Activated T-helper 2 cell treated with anti-CD3 and anti-CD28 coated beads, Interferon-gamma antibody, Interleukin-2, Interleukin-4, amounts not matched to agents 10 μg/mL and 5 μg/mL and 100 μg/mL, durations not matched to agents 14 hours and 24 hours and 36 hours (primary cell): Measurements from ENCODE around the gene DTD1. TPM values are rescaled to one million over a fixed set of nuclear protein-coding genes. Genes with fewer than 3 reads are reported as not detected.

ENCODE experiments used
- DNase-seq: peaks from one replicate; pipeline ENCODE4 v3.0.0; 2021; ENCODE audit warnings: low spot score
- H3K27ac Mint-ChIP-seq: one replicate; pipeline ENCODE4 v1.8.0; 2021; ENCODE audit warnings: mixed read lengths
- H3K27me3 Mint-ChIP-seq: one replicate; pipeline ENCODE4 v1.8.0; 2021; ENCODE audit warnings: low read depth, mixed read lengths
- H3K36me3 Mint-ChIP-seq: one replicate; pipeline ENCODE4 v1.8.0; 2021; ENCODE audit warnings: low read depth, mixed read lengths
- H3K4me1 Mint-ChIP-seq: one replicate; pipeline ENCODE4 v1.8.0; 2021; ENCODE audit warnings: low read depth, mixed read lengths
- H3K4me3 Mint-ChIP-seq: one replicate; pipeline ENCODE4 v1.8.0; 2021; ENCODE audit warnings: low read depth, mild to moderate bottlenecking, moderate library complexity, mixed read lengths
- H3K9me3 Mint-ChIP-seq: one replicate; pipeline ENCODE4 v1.8.0; 2021; ENCODE audit warnings: mixed read lengths
- intact Hi-C: fragments of 100-400 bp; cut with micrococcal nuclease; formaldehyde crosslinking; loops from one replicate; pipeline ENCODE4 v1.15.1; 2023
- total RNA-seq: library from RNA; stranded (reverse); gene quantifications from 2 replicates; pipeline ENCODE4 v1.2.3, GENCODE V29; 2022

Gene DTD1
- total RNA-seq, 1 donor from 2014 or later = 50.3 TPM

DNA sequence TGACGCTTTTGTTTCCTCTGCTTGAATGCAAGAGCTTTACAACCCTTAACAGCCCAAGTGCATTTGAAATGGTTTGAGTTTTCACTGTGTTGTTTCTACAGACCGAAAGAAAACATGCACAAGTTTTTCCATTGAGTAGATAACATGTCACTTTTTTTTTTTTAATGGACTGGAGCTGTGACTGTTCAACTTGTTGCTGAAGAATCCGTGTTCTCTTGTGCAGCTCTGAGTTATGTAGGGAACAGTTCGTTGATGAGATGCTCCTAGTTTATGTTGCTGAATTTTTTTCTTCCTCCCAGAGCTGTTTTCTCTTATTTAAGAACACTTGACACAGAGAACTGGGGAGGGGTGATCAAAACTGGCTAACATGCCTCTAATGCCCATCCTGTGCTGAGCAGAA, 89.3 kb downstream of the DTD1 start:
- H3K27ac Mint-ChIP-seq = no peak overlapping the region
- no peaks in the 10 kb centered on the region for H3K27me3 Mint-ChIP-seq
- peaks cover 3% of the 10 kb centered on the region for H3K4me1 Mint-ChIP-seq
- no peaks in the 10 kb centered on the region for H3K36me3 Mint-ChIP-seq
- intact Hi-C loops = no loop called here
- no peak overlapping the region for H3K4me3 Mint-ChIP-seq
- H3K9me3 Mint-ChIP-seq = no peaks in the 10 kb centered on the region
- no peak for DNase-seq

- no peak for DNase-seq
- Mint-ChIP-seq H3K27ac (no peak overlapping the region), H3K36me3 (no peaks in the 10 kb centered on the region), H3K4me3 (no peak overlapping the region), H3K27me3 (no peaks in the 10 kb centered on the region), H3K4me1 (peaks cover 3% of the 10 kb centered on the region), H3K9me3 (no peaks in the 10 kb centered on the region)
- intact Hi-C loops = no loop called here
These were observed 90.9 kb downstream of the DTD1 start for GRCh38 chr20:18678549-18679419.

DNA sequence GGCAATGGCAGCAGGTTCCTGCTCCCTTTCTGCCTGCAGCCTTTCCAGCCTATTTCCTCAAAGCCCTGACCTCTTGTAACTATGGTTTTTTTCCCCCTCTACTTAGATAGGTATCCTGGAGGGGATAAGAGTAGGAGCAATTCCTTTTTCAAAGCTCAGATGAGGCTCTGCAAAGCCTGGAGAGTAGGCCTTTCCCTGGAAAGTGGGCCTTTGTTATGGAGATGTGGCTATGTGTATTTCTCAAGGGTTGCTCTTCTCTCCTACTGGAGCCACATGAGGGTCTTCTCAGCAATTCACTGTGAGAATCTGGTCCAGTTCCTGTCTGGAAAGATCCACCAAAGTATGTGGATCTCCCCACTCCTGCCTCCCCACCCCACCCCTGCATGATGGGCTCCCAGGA, 96.0 kb downstream of the DTD1 start:
- no peak overlapping the region for H3K4me3 Mint-ChIP-seq
- H3K9me3 Mint-ChIP-seq = no peaks in the 10 kb centered on the region
- no peaks in the 10 kb centered on the region for H3K36me3 Mint-ChIP-seq
- DNase-seq = no peak
- intact Hi-C loops = no loop called here
- no peaks in the 10 kb centered on the region for H3K27me3 Mint-ChIP-seq
- H3K4me1 Mint-ChIP-seq = peaks cover under 1% of the 10 kb centered on the region
- H3K27ac Mint-ChIP-seq = no peak overlapping the region

- no peaks in the 10 kb centered on the region for H3K36me3 Mint-ChIP-seq
- no peaks in the 10 kb centered on the region for H3K27me3 Mint-ChIP-seq
- no peaks in the 10 kb centered on the region for H3K4me1 Mint-ChIP-seq
- intact Hi-C loops = no loop called here
- H3K4me3 Mint-ChIP-seq = no peak overlapping the region
- no peak for DNase-seq
- H3K27ac Mint-ChIP-seq = no peak overlapping the region
- no peaks in the 10 kb centered on the region for H3K9me3 Mint-ChIP-seq
These were observed 96.9 kb downstream of the DTD1 start for GRCh38 chr20:18684775-18685174.

DNA sequence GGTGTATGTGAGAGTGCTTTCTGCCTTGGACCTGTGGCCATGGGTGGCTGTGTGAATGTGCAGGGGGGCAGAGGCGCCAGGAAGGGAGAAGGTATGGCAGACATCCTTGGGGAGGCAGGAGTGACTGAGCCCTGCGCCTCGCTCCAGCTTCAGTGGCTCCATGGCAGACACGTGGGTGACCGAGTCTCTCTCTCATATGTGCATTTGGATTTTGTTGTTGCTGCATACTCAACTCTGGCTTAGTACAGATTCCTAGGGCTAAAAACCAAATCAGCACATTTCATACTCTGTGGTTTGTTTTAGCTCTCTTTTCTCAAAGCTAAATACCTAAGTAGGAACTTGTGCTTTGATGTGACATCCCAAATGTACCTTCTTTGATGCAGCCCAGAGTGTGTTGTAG, 97.6 kb downstream of the DTD1 start:
- Mint-ChIP-seq H3K27ac (no peak overlapping the region), H3K4me1 (no peaks in the 10 kb centered on the region), H3K27me3 (no peaks in the 10 kb centered on the region), H3K36me3 (no peaks in the 10 kb centered on the region), H3K9me3 (no peaks in the 10 kb centered on the region), H3K4me3 (no peak overlapping the region)
- DNase-seq = no peak
- intact Hi-C loops = no loop called here

GRCh38 chr20:18686696-18687095, 98.8 kb downstream of the DTD1 start:
- Mint-ChIP-seq H3K36me3 (no peaks in the 10 kb centered on the region), H3K4me3 (no peak overlapping the region), H3K27ac (no peak overlapping the region), H3K27me3 (no peaks in the 10 kb centered on the region), H3K9me3 (no peaks in the 10 kb centered on the region), H3K4me1 (no peaks in the 10 kb centered on the region)
- DNase-seq = no peak
- intact Hi-C loops = no loop called here

- intact Hi-C loops = no loop called here
These were observed 100.8 kb downstream of the DTD1 start for GRCh38 chr20:18688676-18689075.

DNA sequence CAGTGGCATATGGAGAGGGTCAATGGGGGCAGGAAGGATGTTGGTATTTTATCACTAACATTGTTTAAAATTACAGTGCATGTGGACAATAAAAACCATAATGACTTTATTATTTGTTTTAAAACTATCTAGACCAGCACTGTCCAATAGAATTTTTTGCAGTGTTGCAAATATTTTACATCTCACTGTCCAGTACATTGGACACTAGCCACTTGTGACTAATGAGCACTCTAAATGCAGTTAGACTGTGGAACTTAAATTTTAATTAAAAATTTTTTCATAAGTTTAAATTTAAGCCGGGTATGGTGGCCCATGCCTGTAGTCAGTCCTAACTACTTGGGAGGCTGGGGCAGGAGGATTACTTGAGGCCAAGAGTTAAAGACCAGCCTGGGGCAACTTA, 101.7 kb downstream of the DTD1 start:
- no peak overlapping the region for H3K27ac Mint-ChIP-seq
- H3K36me3 Mint-ChIP-seq = no peaks in the 10 kb centered on the region

More at GRCh38 chr20:18688676-18689075, 100.8 kb downstream of the DTD1 start:
- Mint-ChIP-seq H3K36me3 (no peaks in the 10 kb centered on the region), H3K4me3 (no peak overlapping the region), H3K9me3 (no peaks in the 10 kb centered on the region), H3K27ac (no peak overlapping the region), H3K4me1 (no peaks in the 10 kb centered on the region), H3K27me3 (no peaks in the 10 kb centered on the region)
- no peak for DNase-seq

GRCh38 chr20:18692447-18692846, 104.6 kb downstream of the DTD1 start:
- DNase-seq = no peak
- no peaks in the 10 kb centered on the region for H3K9me3 Mint-ChIP-seq

More for the DNA sequence above, 101.7 kb downstream of the DTD1 start:
- H3K9me3 Mint-ChIP-seq = no peaks in the 10 kb centered on the region
- no peaks in the 10 kb centered on the region for H3K27me3 Mint-ChIP-seq
- no peak for DNase-seq
- intact Hi-C loops = no loop called here
- H3K4me1 Mint-ChIP-seq = no peaks in the 10 kb centered on the region
- no peak overlapping the region for H3K4me3 Mint-ChIP-seq

DNA sequence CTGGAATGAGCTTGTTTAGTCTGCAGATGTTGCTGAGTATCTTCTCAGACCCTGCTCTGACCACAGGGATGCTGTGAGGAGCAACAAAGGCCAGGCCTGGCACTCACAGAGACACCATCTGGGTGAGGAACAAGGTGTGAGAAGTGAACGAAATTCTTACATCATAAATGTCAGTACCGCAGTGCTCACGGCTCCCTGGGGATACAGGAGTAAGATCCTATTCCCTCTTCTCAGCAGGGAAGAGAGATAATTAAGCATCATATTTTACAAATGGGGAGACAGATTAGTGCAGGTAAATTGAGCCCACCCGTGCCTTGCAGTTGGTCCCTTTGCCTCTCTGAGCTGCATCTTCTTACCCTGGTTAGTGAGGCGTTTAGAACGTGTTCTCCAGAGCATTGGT, 106.2 kb downstream of the DTD1 start:
- Mint-ChIP-seq H3K4me3 (no peak overlapping the region), H3K9me3 (no peaks in the 10 kb centered on the region), H3K27ac (no peak overlapping the region), H3K36me3 (no peaks in the 10 kb centered on the region), H3K27me3 (no peaks in the 10 kb centered on the region), H3K4me1 (no peaks in the 10 kb centered on the region)
- no peak for DNase-seq
- intact Hi-C loops = no loop called here

More at GRCh38 chr20:18692447-18692846, 104.6 kb downstream of the DTD1 start:
- Mint-ChIP-seq H3K4me1 (no peaks in the 10 kb centered on the region), H3K4me3 (no peak overlapping the region), H3K27me3 (no peaks in the 10 kb centered on the region), H3K36me3 (no peaks in the 10 kb centered on the region), H3K27ac (no peak overlapping the region)
- intact Hi-C loops = no loop called here

DNA sequence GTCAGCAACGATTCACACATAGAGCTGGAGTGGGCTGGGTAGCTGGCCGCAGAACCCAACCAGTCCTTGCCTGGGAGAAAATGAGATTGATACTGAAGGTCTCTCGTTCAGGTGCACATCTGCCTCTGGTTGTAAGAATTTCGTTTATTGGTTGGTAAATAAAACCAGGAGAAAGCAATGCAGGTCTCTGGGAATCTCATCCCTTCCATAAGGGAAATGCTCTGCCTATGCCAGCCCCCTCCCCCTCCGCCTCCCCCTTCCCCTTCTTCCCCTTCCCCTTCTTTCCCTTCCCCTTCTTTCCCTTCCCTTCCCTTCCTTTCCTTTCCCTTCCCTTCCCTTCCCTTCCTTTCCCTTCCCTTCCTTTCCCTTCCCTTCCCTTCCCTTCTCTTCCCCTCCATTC, 107.3 kb downstream of the DTD1 start:
- H3K4me1 Mint-ChIP-seq = no peaks in the 10 kb centered on the region
- H3K27ac Mint-ChIP-seq = no peak overlapping the region
- no peaks in the 10 kb centered on the region for H3K36me3 Mint-ChIP-seq
- DNase-seq = no peak
- H3K27me3 Mint-ChIP-seq = no peaks in the 10 kb centered on the region
- no peaks in the 10 kb centered on the region for H3K9me3 Mint-ChIP-seq
- intact Hi-C loops = no loop called here
- H3K4me3 Mint-ChIP-seq = no peak overlapping the region

DNA sequence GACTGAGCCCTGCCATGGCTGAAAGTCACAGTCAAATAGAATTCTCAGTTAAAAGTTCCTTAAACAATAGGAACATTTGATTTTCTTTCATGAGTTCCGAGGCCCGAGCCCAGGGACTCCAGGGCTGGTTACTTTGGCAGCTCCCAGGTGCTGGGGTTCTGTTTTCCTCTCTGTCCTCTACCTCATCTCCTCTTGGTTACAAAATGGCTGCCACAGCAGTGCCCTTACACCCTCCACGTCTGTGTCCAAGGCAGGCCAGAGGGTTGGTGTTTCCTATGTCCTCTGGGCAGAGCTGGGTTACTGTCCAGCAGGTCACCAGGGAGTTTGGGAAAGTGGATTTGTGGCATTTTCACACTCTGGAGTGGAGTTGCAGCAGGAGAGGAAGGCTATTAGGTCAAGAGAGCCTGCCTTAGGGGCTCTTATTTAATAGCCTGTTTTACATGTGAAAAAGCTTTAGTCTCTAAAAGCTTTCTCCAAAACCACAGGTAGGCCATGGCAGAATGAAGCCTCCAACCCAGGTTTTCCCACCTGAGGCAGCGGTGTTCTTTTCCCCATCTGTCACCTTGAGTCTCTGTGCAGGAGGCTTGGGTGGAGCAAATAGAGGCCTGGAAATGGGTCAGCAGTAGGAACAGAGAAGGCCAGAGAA, 111.0 kb downstream of the DTD1 start:
- H3K4me1 Mint-ChIP-seq = no peaks in the 10 kb centered on the region
- no peak overlapping the region for H3K27ac Mint-ChIP-seq
- no peak overlapping the region for H3K4me3 Mint-ChIP-seq
- intact Hi-C loops = no loop called here
- H3K27me3 Mint-ChIP-seq = no peaks in the 10 kb centered on the region
- H3K9me3 Mint-ChIP-seq = no peaks in the 10 kb centered on the region
- no peaks in the 10 kb centered on the region for H3K36me3 Mint-ChIP-seq
- no peak for DNase-seq

- H3K4me3 Mint-ChIP-seq = no peak overlapping the region
- intact Hi-C loops = no loop called here
- no peaks in the 10 kb centered on the region for H3K27me3 Mint-ChIP-seq
These were observed 114.1 kb downstream of the DTD1 start for GRCh38 chr20:18701969-18702368.

More at GRCh38 chr20:18701969-18702368, 114.1 kb downstream of the DTD1 start:
- Mint-ChIP-seq H3K36me3 (no peaks in the 10 kb centered on the region), H3K4me1 (no peaks in the 10 kb centered on the region), H3K9me3 (no peaks in the 10 kb centered on the region), H3K27ac (no peak overlapping the region)
- DNase-seq = no peak
